PFSK-1 (cell line): ENCODE measurements around the gene NOXO1.

Source experiments
- POLR2AphosphoS5 ChIP-seq: IDR thresholded peaks from 2 replicates; pipeline ENCODE4 v1.6.1; 2012; ENCODE audit warnings: low read depth, mild to moderate bottlenecking, control low read depth, low read length, moderate library complexity
- SIN3A ChIP-seq: IDR thresholded peaks from 2 replicates; pipeline ENCODE4 v1.6.1; 2012; ENCODE audit warnings: mild to moderate bottlenecking, low read length, moderate library complexity, borderline replicate concordance; ENCODE audit not compliant: insufficient read depth
- TAF1 ChIP-seq: IDR thresholded peaks from 2 replicates; pipeline ENCODE4 v1.6.1; 2012; ENCODE audit warnings: low read length, control low read depth, borderline replicate concordance; ENCODE audit not compliant: insufficient read depth

- TF ChIP-seq SIN3A (no peak), POLR2AphosphoS5 (no peak), TAF1 (no peak)
Observed at GRCh38 chr16:1990351-1991134, 9.3 kb upstream of the NOXO1 start.
